RWPE2 (cell line): ENCODE data around the gene JAG1.

Source experiments
- ATAC-seq: fragments of 200-7000 bp; cut with Tn5 transposase; 3 replicates; pipeline ENCODE4 v1.9.1; 2021; ENCODE audit warnings: low read depth
- DNase-seq: peaks from one replicate; pipeline ENCODE4 v3.0.0-alpha.2; 2020; ENCODE audit warnings: low spot score
- H3K27ac ChIP-seq: fragments of 450-650 bp; 2 replicates; pipeline ENCODE4 v1.5.1; 2017; ENCODE audit warnings: mild to moderate bottlenecking; ENCODE audit not compliant: poor library complexity, severe bottlenecking
- H3K27me3 ChIP-seq: fragments of 250-450 bp; sonication (Bioruptor Pico); 2 replicates; pipeline ENCODE4 v1.5.1; 2021; ENCODE audit warnings: mild to moderate bottlenecking, moderate library complexity; ENCODE audit not compliant: insufficient read depth, poor library complexity, severe bottlenecking
- H3K36me3 ChIP-seq: fragments of 250-450 bp; sonication (Bioruptor Pico); 2 replicates; pipeline ENCODE4 v1.5.1; 2020; ENCODE audit warnings: low read depth, mild to moderate bottlenecking, moderate library complexity
- H3K4me1 ChIP-seq: fragments of 250-450 bp; sonication (Bioruptor Pico); 2 replicates; pipeline ENCODE4 v1.5.1; 2021; ENCODE audit warnings: mild to moderate bottlenecking, moderate library complexity; ENCODE audit not compliant: insufficient read depth, poor library complexity, severe bottlenecking
- H3K4me3 ChIP-seq: fragments of 250-450 bp; sonication (Bioruptor Pico); 2 replicates; pipeline ENCODE4 v1.5.1; 2021; ENCODE audit warnings: mild to moderate bottlenecking, moderate library complexity; ENCODE audit not compliant: severe bottlenecking
- H3K9me3 ChIP-seq: fragments of 250-450 bp; sonication (Bioruptor Pico); 2 replicates; pipeline ENCODE4 v1.5.1; 2021; ENCODE audit warnings: mild to moderate bottlenecking, moderate library complexity; ENCODE audit not compliant: severe bottlenecking
- CTCF ChIP-seq: fragments of 450-650 bp; IDR thresholded peaks from one replicate; pipeline ENCODE4 v1.5.1; 2017; ENCODE audit warnings: mild to moderate bottlenecking, moderate library complexity; ENCODE audit not compliant: poor library complexity, severe bottlenecking

JAG1 gene

GRCh38 chr20:10667077-10667401, 6.8 kb downstream of the JAG1 start:
- TF ChIP-seq CTCF = no peak
- peaks cover 52% of the 10 kb centered on the region for H3K4me1 ChIP-seq
- ATAC-seq (no peak), DNase-seq (no peak)
- H3K36me3 ChIP-seq = peaks cover 96% of the 10 kb centered on the region
- H3K27ac ChIP-seq = peak overlapping the region; percentile 92
- H3K27me3 ChIP-seq = no peaks in the 10 kb centered on the region
- H3K9me3 ChIP-seq = no peaks in the 10 kb centered on the region
- H3K4me3 ChIP-seq = no peak overlapping the region

- Histone ChIP-seq H3K27ac (peak overlapping the region; percentile 92), H3K4me3 (no peak overlapping the region), H3K27me3 (no peaks in the 10 kb centered on the region), H3K9me3 (no peaks in the 10 kb centered on the region), H3K36me3 (peaks cover 97% of the 10 kb centered on the region), H3K4me1 (peaks cover 52% of the 10 kb centered on the region)
- ATAC-seq (no peak), DNase-seq (no peak)
- no peak for TF ChIP-seq CTCF
Measured at GRCh38 chr20:10666221-10667076, 7.3 kb downstream of the JAG1 start.

GRCh38 chr20:10665791-10666190, 8.0 kb downstream of the JAG1 start:
- no peak overlapping the region for H3K4me3 ChIP-seq
- ATAC-seq = peak; percentile 44

DNA sequence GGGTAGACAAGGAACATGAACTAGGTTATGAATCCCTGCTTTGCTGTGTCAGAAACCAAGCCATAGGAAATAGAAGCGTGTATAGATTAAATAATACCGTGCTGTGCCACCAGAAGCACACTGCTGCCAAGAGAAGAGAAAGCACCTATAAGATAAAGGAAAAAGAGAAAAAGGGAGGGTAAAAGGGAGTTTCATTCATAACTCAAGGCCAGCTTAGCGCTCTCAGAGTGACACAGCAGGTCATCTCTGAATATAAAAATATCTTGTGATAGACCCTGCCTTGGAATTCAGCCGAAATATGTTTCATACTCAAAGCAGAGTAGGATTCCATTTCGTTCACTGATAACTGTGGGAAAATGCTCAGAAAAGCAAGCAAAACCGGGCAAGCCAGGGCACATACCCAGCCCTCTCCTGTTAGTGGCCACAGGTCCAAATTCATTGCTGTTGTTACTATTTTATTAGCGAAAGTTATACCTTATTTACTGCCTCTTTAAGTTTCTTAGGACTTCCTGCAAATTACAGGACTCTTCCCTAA, 8.7 kb downstream of the JAG1 start:
- Histone ChIP-seq H3K9me3 (no peaks in the 10 kb centered on the region), H3K36me3 (peaks cover 97% of the 10 kb centered on the region), H3K4me1 (peaks cover 64% of the 10 kb centered on the region), H3K27ac (peak overlapping the region; percentile 92), H3K27me3 (no peaks in the 10 kb centered on the region), H3K4me3 (no peak overlapping the region)
- no peak for TF ChIP-seq CTCF
- ATAC-seq = peak; percentile 44
- no peak for DNase-seq

More at GRCh38 chr20:10665791-10666190, 8.0 kb downstream of the JAG1 start:
- TF ChIP-seq CTCF = no peak
- Histone ChIP-seq H3K9me3 (no peaks in the 10 kb centered on the region), H3K36me3 (peaks cover 97% of the 10 kb centered on the region), H3K27me3 (no peaks in the 10 kb centered on the region), H3K27ac (peak overlapping the region; percentile 92), H3K4me1 (peaks cover 59% of the 10 kb centered on the region)
- no peak for DNase-seq

DNA sequence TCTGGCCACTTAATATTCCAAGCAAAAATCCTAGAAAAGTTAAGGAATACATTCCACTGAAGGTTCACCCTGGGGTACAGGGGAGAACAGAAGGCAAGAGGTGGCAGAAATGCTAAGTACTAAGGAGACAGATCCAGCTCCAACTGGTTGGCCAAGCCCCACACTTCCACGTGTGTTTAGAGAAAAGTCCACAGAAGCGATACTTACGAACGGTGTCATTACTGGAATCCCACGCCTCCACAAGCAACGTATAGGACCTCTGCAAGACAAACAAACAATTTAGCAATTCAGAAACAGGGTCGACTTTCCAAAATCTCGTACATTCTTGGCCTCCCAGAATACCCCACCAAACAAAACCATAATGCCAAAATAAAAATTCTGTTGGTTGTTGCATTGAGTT, 10.0 kb downstream of the JAG1 start:
- DNase-seq = no peak
- Histone ChIP-seq H3K36me3 (peaks cover 98% of the 10 kb centered on the region), H3K27me3 (no peaks in the 10 kb centered on the region), H3K27ac (peak overlapping the region; percentile 92), H3K4me1 (peaks cover 62% of the 10 kb centered on the region), H3K9me3 (no peaks in the 10 kb centered on the region), H3K4me3 (no peak overlapping the region)
- ATAC-seq = no peak
- no peak for TF ChIP-seq CTCF
